GM20431 (cell line): ENCODE measurements around the gene ZP3.
"Not testable (repeated sequence)": the region's sequence is repeated elsewhere in the genome, so short reads cannot be mapped to it uniquely, and the experiment has no call there.

Source experiments
- in situ Hi-C: fragments of 300-500 bp; cut with MseI, MboI; formaldehyde crosslinking; loops from one replicate; pipeline ENCODE4 v1.15.0; 2020; ENCODE audit warnings: low sequenced_read_pairs; ENCODE audit not compliant: unreplicated experiment

The ZP3 gene

GRCh38 chr7:76439120-76439888, 14.6 kb downstream of the ZP3 start:
- in situ Hi-C loops: not testable (repeated sequence)

GRCh38 chr7:76440404-76440803, 15.7 kb downstream of the ZP3 start:
- in situ Hi-C loops: not testable (repeated sequence)

GRCh38 chr7:76441792-76442191, 17.0 kb downstream of the ZP3 start:
- in situ Hi-C loops: not testable (repeated sequence)

- in situ Hi-C loops: not testable (repeated sequence)
Observed at GRCh38 chr7:76442664-76443446, 18.1 kb downstream of the ZP3 start.

- in situ Hi-C loops: not testable (repeated sequence)
Observed at GRCh38 chr7:76443846-76444245, 19.1 kb downstream of the ZP3 start.

- in situ Hi-C loops: not testable (repeated sequence)
Observed at GRCh38 chr7:76445577-76446008, 20.8 kb downstream of the ZP3 start.

GRCh38 chr7:76457017-76457416, 32.3 kb downstream of the ZP3 start:
- in situ Hi-C loops: not testable (repeated sequence)

GRCh38 chr7:76458504-76458903, 33.8 kb downstream of the ZP3 start:
- in situ Hi-C loops: not testable (repeated sequence)

GRCh38 chr7:76460767-76461166, 36.0 kb downstream of the ZP3 start:
- in situ Hi-C loops: not testable (repeated sequence)

GRCh38 chr7:76461464-76462101, 36.8 kb downstream of the ZP3 start, which contains the start of gene DTX2:
Gene DTX2, plus strand, starts transcription at chr7:76461709. Its CDS starts 18,801 bp downstream, at chr7:76480510.
- in situ Hi-C loops: not testable (repeated sequence)

GRCh38 chr7:76462271-76462882, 37.6 kb downstream of the ZP3 start:
- in situ Hi-C loops: not testable (repeated sequence)

- in situ Hi-C loops: not testable (repeated sequence)
Observed at GRCh38 chr7:76464959-76465358, 40.2 kb downstream of the ZP3 start.

- in situ Hi-C loops: not testable (repeated sequence)
Observed at GRCh38 chr7:76465950-76466349, 41.2 kb downstream of the ZP3 start.

GRCh38 chr7:76467743-76468404, 43.1 kb downstream of the ZP3 start:
- in situ Hi-C loops: not testable (repeated sequence)

- in situ Hi-C loops: not testable (repeated sequence)
Observed at GRCh38 chr7:76471556-76472221, 46.9 kb downstream of the ZP3 start.

GRCh38 chr7:76473097-76473496, 48.3 kb downstream of the ZP3 start:
- in situ Hi-C loops: not testable (repeated sequence)

- in situ Hi-C loops: not testable (repeated sequence)
Observed at GRCh38 chr7:76476280-76476679, 51.5 kb downstream of the ZP3 start.

- in situ Hi-C loops: not testable (repeated sequence)
Observed at GRCh38 chr7:76476742-76477474, 52.2 kb downstream of the ZP3 start.
